ENCODE data around the gene ANKLE1. TPM values are rescaled to one million over a fixed set of nuclear protein-coding genes. Genes with fewer than 3 reads are reported as not detected.

ANKLE1 gene
- total RNA-seq, 2 experiments from 2014 or later, result 2.9 to 3.1 TPM

DNA sequence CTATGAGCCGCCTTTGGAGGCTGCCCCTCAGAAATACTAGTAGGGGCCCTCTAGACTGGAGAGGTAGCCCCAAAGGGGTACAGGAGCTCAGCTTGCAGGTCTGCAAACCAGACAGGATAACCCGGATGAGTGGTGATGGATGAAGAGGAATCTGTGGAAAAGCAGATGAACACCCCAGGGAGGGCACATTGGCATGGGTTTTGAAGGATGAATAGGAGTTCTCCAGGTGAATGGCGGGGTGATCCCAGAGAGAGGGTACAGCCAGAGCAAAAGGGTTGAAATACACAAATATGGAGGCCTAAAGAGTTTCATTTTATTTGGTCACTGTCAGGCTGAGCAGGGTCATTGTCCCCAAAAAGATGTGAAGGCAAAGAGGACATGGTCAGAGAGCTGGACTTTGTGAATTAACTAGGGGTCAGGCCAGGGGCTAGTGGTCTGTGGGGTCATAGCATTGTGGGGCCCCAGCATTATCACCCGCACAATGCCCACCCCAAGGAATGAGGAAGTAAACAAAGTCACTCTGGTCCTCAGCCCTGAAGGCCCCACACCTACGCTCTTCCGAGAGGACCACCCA lies 40.8 kb upstream of the ANKLE1 start:
- POLR2A ChIA-PET, result no interaction called here
- DNase-seq (no peak), ATAC-seq (no peak)
- H3K4me3 Mint-ChIP-seq, result no peak overlapping the region
- no peaks in the 10 kb centered on the region for H3K9me3 Mint-ChIP-seq (ENCODE audit: low read depth)
- H3K36me3 Mint-ChIP-seq (ENCODE audit: low read depth), result no peaks in the 10 kb centered on the region
- H3K4me1 Mint-ChIP-seq, result no peaks in the 10 kb centered on the region
- CTCF ChIA-PET, result interaction anchor here (0.6 to 2.5 kb wide), 2 partner anchors 19 to 707 kb away, joined by 3 to 8 read pairs; no protein-coding TSS in a partner anchor
- intact Hi-C loops (cut with DNase I, micrococcal nuclease), result no loop called here
- no peak overlapping the region for H3K27ac Mint-ChIP-seq
- H3K27me3 Mint-ChIP-seq, result no peaks in the 10 kb centered on the region

DNA sequence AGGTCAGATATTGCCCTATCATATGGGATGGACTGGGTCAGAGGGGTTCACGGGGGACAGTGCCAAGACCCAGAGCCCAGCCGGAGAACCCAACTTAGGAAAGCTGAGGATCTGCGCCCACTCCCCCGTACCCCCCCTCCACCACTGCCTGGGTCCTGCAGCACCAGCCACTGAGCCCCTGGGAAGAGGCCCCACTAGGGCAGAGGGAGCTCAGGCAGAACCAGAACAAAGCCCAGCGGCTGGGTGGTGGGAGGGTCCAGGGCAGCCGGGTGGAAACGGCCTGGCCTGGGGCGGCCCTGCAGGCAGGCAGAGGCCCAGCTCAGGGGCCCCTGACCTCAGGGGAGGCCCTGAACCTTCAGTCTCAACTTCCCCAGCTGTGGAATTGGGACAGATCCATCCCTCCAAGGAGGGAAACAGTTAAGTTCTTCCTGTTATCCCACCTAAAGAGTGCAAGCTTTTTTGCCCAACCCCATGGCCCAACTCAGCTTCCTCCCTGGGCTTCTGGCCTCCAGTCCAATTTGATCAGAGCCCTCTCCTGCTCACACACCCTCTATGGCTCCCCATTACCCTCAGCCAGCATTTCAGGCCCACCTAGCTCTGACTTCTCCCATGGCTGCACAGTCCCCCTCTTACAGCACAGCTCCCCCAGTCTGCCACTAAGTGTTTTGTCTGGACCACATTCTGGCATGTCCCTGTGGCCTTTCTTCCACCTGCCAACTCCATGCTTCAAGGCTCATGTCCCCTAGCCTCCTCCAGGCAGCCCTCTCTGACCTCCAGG lies 39.1 kb upstream of the ANKLE1 start:
- H3K9me3 Mint-ChIP-seq (ENCODE audit: low read depth), result no peaks in the 10 kb centered on the region
- intact Hi-C loops (cut with DNase I, micrococcal nuclease), result no loop called here
- H3K36me3 Mint-ChIP-seq (ENCODE audit: low read depth), result no peaks in the 10 kb centered on the region
- no peak overlapping the region for H3K27ac Mint-ChIP-seq
- peaks cover 5% of the 10 kb centered on the region for H3K4me1 Mint-ChIP-seq
- ATAC-seq, result no peak
- ChIA-PET POLR2A (interaction anchor here (1.2 kb wide), 1 partner anchor 24 kb away, joined by 5 read pairs; the partner anchor contains the start of gene BABAM1), CTCF (interaction anchor here (0.6 to 2.5 kb wide), 7 partner anchors 17 to 802 kb away, joined by 3 to 8 read pairs (median 3); no protein-coding TSS in a partner anchor)
- peaks cover 2% of the 10 kb centered on the region for H3K27me3 Mint-ChIP-seq
- no peak overlapping the region for H3K4me3 Mint-ChIP-seq
- no peak for DNase-seq

DNA sequence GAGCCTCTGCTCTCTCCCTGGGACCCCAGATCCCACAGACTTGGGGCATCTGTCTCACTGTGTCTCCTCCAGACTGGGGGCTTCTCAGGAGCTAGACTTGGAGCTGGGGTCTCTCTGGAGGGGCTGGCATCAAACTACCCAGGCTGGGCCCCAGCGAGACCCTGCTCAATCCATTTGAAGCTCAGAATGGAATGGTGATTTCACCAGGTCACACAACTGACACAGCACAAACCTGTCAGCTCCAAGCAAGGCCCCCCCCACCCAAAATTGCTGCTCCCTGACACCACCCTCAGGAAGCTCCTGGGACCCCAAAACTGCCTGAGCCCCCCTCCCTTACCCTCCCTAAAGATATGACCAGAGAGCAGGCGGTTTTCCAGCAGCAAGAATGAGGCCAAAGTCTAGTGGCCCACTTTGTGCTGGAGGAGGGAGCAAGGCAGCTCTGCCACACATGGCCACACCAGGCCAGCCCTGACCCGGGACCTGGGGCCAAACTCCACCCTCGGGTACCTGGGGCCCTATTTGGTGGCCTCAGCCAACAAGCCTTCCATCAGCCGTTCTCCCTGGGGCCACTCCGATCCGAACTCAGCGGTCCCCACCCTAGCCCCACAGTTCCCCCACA lies 38.4 kb upstream of the ANKLE1 start:
- Mint-ChIP-seq H3K4me1 (peaks cover 5% of the 10 kb centered on the region), H3K9me3 (ENCODE audit: low read depth) (no peaks in the 10 kb centered on the region), H3K27me3 (peaks cover 2% of the 10 kb centered on the region), H3K27ac (no peak overlapping the region), H3K36me3 (ENCODE audit: low read depth) (no peaks in the 10 kb centered on the region), H3K4me3 (no peak overlapping the region)
- ChIA-PET POLR2A (interaction anchor here (1.2 kb wide), 1 partner anchor 24 kb away, joined by 5 read pairs; the partner anchor contains the start of gene BABAM1), CTCF (interaction anchor here (0.6 to 2.5 kb wide), 4 partner anchors 17 to 150 kb away, joined by 3 to 8 read pairs (median 4); no protein-coding TSS in a partner anchor)
- intact Hi-C loops (cut with DNase I, micrococcal nuclease), result no loop called here
- ATAC-seq, result no peak
- DNase-seq, result no peak

DNA sequence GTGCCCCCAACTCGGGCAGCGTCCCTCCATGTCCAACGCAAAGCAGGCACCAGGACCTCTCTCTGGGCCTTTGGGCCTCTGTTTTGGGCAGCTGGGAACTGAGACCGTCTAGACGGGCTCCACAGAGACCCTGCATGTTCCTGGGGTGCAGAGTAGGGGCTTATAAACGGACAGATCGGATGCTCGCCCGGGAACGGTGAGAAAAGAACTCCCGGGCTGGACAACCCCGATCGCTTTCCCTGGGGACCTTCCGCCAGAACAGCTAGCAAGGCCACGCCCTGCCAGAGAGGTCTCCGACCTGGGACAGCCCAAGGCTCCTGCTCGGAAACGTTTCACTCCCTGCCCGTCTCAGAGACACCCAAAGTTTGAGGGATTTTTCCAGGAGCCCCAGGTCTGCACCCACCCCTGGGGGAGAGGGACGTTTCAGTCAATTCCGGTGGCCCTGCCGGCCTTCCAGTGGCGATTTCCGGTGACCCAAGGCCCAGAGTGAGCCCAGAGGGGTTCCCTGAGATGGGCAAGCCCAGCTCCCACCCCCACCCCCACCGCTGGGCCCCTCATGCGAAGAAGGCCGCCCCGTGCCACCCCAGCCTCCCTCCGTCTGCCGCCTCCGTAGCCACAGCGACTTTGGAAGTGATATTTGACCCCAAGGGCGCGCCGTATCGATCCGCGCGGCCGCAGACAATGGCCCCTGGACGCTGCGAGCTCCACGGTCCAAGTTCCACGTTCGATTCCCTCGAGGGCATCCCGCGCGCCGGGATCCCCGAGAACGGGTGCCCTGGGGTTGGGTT lies 37.7 kb upstream of the ANKLE1 start:
- peak overlapping the region; percentile 45 for H3K4me3 Mint-ChIP-seq
- peaks cover 5% of the 10 kb centered on the region for H3K4me1 Mint-ChIP-seq
- H3K27ac Mint-ChIP-seq, result no peak overlapping the region
- H3K27me3 Mint-ChIP-seq, result peaks cover 2% of the 10 kb centered on the region
- intact Hi-C loops (cut with DNase I, micrococcal nuclease), result no loop called here
- DNase-seq (no peak), ATAC-seq (no peak)
- no peaks in the 10 kb centered on the region for H3K9me3 Mint-ChIP-seq (ENCODE audit: low read depth)
- H3K36me3 Mint-ChIP-seq (ENCODE audit: low read depth), result no peaks in the 10 kb centered on the region
- ChIA-PET POLR2A (interaction anchor here (0.8 kb wide), 1 partner anchor 29 kb away, joined by 3 read pairs; the partner anchor contains the start of gene USE1), CTCF (interaction anchor here (1.0 to 1.4 kb wide), 2 partner anchors 16 to 28 kb away, joined by 4 read pairs; no protein-coding TSS in a partner anchor)

DNA sequence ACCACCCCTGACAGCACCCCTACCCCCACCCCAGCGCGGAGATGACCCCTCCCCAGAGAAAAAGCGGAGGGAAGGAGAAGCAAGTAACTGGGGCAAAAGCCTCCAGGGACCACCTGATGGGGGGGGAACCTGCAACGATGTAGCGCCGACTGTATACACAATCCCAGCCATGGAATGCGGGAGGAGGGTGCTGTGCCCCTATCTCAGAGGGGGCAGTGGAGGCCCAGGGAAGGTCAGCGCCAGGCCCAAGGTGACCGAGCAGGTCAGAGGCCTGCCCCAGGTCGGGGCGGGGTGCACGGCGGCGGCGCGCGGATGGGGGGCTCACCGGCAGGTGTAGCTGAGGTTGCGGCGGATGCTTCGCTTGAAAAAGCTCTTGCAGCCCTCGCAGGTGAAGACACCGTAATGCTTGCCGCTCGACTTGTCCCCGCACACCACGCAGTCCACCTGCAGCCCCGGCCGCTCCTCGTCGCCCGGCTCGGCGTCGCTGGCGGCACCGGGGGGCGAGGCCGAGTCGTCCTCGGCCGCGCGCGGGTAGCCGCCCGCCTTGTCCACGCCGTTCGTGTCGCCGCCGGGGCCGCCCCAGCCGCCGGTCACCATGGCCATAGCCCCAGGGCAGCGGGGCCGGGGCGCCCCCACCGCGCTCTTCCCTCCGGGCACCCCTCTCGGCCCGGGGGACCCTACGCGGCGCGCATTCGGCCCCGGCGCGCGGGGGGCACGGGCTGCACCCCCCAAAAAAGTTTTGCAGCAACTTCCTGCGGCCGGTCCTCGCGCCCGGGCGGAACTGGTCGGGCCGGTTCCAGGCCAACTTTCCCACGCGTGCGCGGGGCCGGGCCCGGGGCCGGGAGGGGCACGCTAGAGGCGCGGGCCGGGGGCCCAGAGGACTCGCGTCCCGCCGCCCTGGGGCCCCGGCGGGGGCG lies 36.8 kb upstream of the ANKLE1 start:
- intact Hi-C loops (cut with DNase I, micrococcal nuclease), result loop anchor here in 1 of 2 experiments (1.0 kb wide), 2 partner anchors 19 to 22 kb away; partner anchors contain the start of genes BABAM1 and OCEL1
- POLR2A ChIA-PET, result no interaction called here
- Mint-ChIP-seq H3K27me3 (peaks cover 2% of the 10 kb centered on the region), H3K4me3 (peak overlapping the region; percentile 45), H3K27ac (no peak overlapping the region), H3K9me3 (ENCODE audit: low read depth) (no peaks in the 10 kb centered on the region), H3K36me3 (ENCODE audit: low read depth) (no peaks in the 10 kb centered on the region), H3K4me1 (peaks cover 5% of the 10 kb centered on the region)
- CTCF ChIA-PET, result interaction anchor here (1.0 kb wide), 1 partner anchor 15 kb away, joined by 4 read pairs; no protein-coding TSS in a partner anchor
- ATAC-seq (no peak), DNase-seq (no peak)

DNA sequence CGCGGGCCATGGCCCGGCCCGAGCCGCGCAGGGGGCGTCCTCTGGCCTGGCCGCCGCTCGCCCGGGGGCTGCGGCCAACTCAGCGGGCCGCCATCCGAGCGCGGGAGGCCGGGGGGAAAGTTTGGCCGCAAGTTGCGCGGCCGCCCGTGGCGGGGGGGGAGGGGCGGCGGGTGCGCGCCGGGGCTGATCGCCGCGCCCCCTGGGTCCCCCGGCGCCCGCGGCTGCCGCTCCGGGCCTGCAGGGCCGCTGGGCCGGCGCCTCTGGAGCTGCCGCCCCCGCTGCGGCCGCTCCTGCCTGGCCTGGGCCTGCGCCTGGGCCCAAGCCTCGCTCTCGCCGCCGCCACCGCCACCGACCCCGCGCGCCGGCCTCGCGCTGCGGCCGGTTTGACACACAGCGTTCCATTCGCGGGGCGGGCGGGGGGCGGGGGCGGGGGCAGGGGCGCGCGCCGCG lies 36.1 kb upstream of the ANKLE1 start, which contains the start of gene NR2F6:
NR2F6 (minus strand) TSS at position 385 of the 450 bp plus-strand sequence. CDS start 699 bp downstream, outside the sequence.
- ChIA-PET CTCF (no interaction called here), POLR2A (no interaction called here)
- Mint-ChIP-seq H3K36me3 (ENCODE audit: low read depth) (no peaks in the 10 kb centered on the region), H3K4me1 (peaks cover 5% of the 10 kb centered on the region), H3K9me3 (ENCODE audit: low read depth) (no peaks in the 10 kb centered on the region), H3K27me3 (peaks cover 2% of the 10 kb centered on the region), H3K27ac (no peak within 1 kb of the TSS), H3K4me3 (peak within 1 kb of the TSS; percentile 70)
- peak; percentile 13 for ATAC-seq
- DNase-seq, result no peak
- intact Hi-C loops (cut with DNase I, micrococcal nuclease), result loop anchor here in 1 of 2 experiments (1.0 kb wide), 2 partner anchors 19 to 22 kb away; partner anchors contain the start of genes BABAM1 and OCEL1

DNA sequence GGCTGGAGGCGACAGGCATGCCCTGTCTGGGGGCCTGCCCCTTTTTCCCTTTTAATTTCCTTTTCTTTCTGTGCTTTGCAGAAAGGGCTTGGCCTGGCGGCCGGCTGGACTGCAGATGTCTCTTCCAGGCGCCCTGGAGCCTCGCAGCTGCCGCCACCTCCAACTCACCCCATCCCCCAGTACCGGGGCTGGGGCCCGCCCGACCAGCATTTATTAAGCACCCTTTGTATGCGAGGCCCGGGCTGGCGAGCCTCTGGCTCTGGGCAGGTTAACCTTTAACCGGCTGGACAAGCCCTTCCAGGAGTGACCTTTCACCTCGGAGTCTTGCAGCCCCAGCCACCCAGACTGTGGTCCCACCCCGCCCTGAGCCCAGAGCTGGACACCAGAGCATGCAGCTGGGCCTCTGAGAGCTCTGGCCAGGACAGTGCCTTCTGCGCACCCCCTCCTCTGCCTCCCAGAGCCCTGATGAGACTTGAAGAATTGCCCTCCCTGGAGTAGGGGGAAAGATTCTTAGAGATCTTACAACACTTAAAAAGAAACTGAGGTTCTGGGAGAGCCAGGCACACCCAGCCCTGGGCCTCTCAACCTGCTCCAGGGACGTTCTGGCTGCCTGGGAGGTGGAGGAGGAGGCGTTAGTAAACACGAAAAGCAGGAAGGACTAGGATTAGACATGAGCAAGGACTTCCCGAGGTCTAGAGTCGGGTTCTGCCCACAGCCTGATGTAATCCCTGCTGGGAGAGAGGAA lies 34.8 kb upstream of the ANKLE1 start:
- POLR2A ChIA-PET, result interaction anchor here (0.6 kb wide), 1 partner anchor 12 kb away, joined by 3 read pairs; no protein-coding TSS in a partner anchor
- Mint-ChIP-seq H3K27me3 (peaks cover 2% of the 10 kb centered on the region), H3K27ac (no peak overlapping the region), H3K4me1 (peaks cover 5% of the 10 kb centered on the region), H3K4me3 (peak overlapping the region; percentile 70), H3K9me3 (ENCODE audit: low read depth) (no peaks in the 10 kb centered on the region), H3K36me3 (ENCODE audit: low read depth) (no peaks in the 10 kb centered on the region)
- no peak for DNase-seq
- CTCF ChIA-PET, result no interaction called here
- intact Hi-C loops (cut with DNase I, micrococcal nuclease), result no loop called here
- ATAC-seq, result no peak

DNA sequence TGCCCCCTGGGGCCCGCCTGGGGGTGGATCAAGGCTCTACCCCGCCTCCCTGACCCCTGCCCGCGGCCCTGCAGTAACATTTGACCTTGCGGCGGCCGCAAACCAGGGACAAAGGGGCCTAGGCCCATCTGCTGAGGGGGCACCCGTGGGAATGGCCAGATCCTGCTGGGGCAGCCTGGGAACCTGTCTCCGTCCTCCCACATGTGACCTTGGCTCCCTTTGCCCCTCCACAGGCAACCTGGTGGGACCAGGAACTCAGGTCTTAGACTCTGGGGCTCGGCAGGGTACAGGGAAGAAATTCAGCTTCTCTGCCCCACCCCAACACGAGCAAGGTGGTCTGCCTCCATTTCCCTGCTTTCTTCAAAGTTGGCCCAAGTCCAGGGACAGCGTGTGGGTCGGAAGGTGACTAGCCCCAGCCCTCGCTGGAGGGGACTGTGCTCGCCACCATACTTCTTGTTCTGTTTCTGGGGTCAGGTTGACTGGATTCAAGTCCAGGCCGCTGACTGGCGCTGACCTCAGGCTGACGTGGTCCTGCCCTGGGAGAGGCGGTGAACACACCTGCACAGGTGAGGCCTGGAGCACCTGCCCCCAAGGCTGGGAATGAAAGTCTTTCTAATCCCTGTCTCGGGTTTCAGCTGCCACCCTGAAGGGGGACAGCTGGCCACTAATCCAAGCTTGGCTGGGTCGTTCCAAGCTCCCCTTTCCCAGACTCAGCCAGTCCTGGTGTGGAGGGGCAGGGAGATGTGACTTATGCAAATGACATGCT lies 33.5 kb upstream of the ANKLE1 start:
- ChIA-PET CTCF (interaction anchor here (2.2 kb wide), 1 partner anchor 12 kb away, joined by 14 read pairs; no protein-coding TSS in a partner anchor), POLR2A (interaction anchor here (0.6 kb wide), 1 partner anchor 20 kb away, joined by 3 read pairs; no protein-coding TSS in a partner anchor)
- DNase-seq, result no peak
- intact Hi-C loops (cut with DNase I, micrococcal nuclease), result no loop called here
- no peak for ATAC-seq
- peaks cover 2% of the 10 kb centered on the region for H3K27me3 Mint-ChIP-seq
- peaks cover 5% of the 10 kb centered on the region for H3K4me1 Mint-ChIP-seq
- H3K36me3 Mint-ChIP-seq (ENCODE audit: low read depth), result no peaks in the 10 kb centered on the region
- no peak overlapping the region for H3K4me3 Mint-ChIP-seq
- H3K9me3 Mint-ChIP-seq (ENCODE audit: low read depth), result no peaks in the 10 kb centered on the region
- H3K27ac Mint-ChIP-seq, result no peak overlapping the region

DNA sequence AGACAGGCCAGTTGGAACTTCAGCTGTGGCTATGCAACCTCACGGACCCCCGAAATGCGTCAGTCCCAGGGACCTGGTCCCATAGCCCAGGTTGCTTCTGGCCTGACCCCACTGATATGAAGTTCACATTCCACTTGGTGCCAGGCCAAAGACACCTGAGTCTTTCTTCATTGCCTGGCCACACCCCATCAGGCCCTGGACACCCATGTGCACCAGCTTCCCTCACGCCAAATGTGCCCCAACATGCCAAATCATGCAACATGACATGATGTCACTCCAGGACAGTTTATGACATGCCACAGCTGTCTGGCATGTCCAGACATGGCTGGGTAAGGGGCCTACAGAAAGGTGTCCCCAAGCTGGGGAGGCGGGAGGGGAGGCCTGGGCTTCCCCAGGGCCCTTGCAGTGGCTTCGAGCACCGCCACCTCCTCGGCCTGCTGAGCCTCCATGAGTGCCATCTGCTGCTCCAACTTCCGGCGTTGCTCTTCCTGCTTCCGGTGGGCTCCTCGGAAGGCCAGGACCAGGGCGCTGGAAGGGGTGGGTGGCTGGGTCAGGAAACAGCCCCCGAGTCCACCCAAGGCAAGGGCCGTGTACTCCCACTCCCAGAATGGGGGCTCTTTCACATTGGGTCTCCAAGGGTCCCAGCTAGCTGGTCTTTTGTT lies 31.7 kb upstream of the ANKLE1 start:
- Mint-ChIP-seq H3K27me3 (peaks cover 2% of the 10 kb centered on the region), H3K9me3 (ENCODE audit: low read depth) (no peaks in the 10 kb centered on the region), H3K4me3 (no peak overlapping the region), H3K4me1 (peaks cover 5% of the 10 kb centered on the region), H3K27ac (no peak overlapping the region), H3K36me3 (ENCODE audit: low read depth) (no peaks in the 10 kb centered on the region)
- intact Hi-C loops (cut with DNase I, micrococcal nuclease), result no loop called here
- ATAC-seq (no peak), DNase-seq (no peak)
- POLR2A ChIA-PET, result no interaction called here
- CTCF ChIA-PET, result interaction anchor here (2.2 kb wide), 1 partner anchor 10 kb away, joined by 14 read pairs; no protein-coding TSS in a partner anchor

All from activated CD4-positive, alpha-beta T cell treated with anti-CD3 and anti-CD28 coated beads for 36 hours (primary cell).